HEK293 (cell line): ENCODE data around the gene LRP1B.

Experiments
- CTCF ChIA-PET: fragments of 350-600 bp; formaldehyde crosslinking; extraction: SDS; loops from one replicate; lab custom pipeline; 2021; ENCODE audit warnings: antibody characterized with exemption; lab: Yijun Ruan, JAX
- POLR2A ChIA-PET: fragments of 300-600 bp; formaldehyde crosslinking; extraction: SDS; loops from one replicate; lab custom pipeline; 2020; ENCODE audit warnings: antibody characterized with exemption, inconsistent platforms; lab: Yijun Ruan, JAX
- H3K27ac ChIP-seq: fragments of 200-500 bp; sonication (Bioruptor generic); 2 replicates; pipeline ENCODE4 v1.5.1; 2014; ENCODE audit warnings: low read depth, low read length, control low read depth, inconsistent platforms; ENCODE audit errors: extremely low read depth
- H3K36me3 ChIP-seq, 2 experiments: fragments of 200-500 bp in 1 of 2; sonication (Bioruptor generic) in 1 of 2; 1 replicate in 1 of 2; 2 replicates in 1 of 2; pipeline ENCODE4 v1.5.1; 2014 to 2017; ENCODE audit warnings: inconsistent platforms in 2 of 2, low read length in 2 of 2; ENCODE audit not compliant: control insufficient read depth in 2 of 2, insufficient read depth in 1 of 2
- H3K4me1 ChIP-seq: fragments of 200-500 bp; sonication (Bioruptor generic); 2 replicates; pipeline ENCODE4 v1.5.1; 2014; ENCODE audit warnings: mild to moderate bottlenecking, low read length, inconsistent platforms; ENCODE audit not compliant: control insufficient read depth, insufficient read depth
- H3K4me3 ChIP-seq: 2 replicates; pipeline ENCODE4 v1.5.1; 2011; ENCODE audit warnings: low read depth, mild to moderate bottlenecking, control low read depth, low read length, moderate library complexity
- H3K9me3 ChIP-seq: fragments of 200-500 bp; sonication (Bioruptor generic); 2 replicates; pipeline ENCODE4 v1.5.1; 2014; ENCODE audit warnings: low read depth, low read length, inconsistent platforms; ENCODE audit not compliant: control insufficient read depth, insufficient read depth
- EGR2 ChIP-seq: fragments of 450-650 bp; formaldehyde crosslinking; IDR thresholded peaks from 2 replicates; pipeline ENCODE4 v1.5.1; 2016; ENCODE audit warnings: low read depth, missing biosample characterization, missing genetic modification characterization
- GLI2 ChIP-seq: fragments of 450-650 bp; formaldehyde crosslinking; IDR thresholded peaks from 2 replicates; pipeline ENCODE4; 2017; ENCODE audit warnings: missing biosample characterization, missing genetic modification characterization, low read depth, borderline replicate concordance
- HOXD13 ChIP-seq: sonication (generic); formaldehyde crosslinking; IDR thresholded peaks from 2 replicates; pipeline ENCODE4 v1.8.0; 2022; ENCODE audit warnings: missing genetic modification reagents, borderline replicate concordance
- MEIS1 ChIP-seq: sonication (generic); formaldehyde crosslinking; IDR thresholded peaks from 2 replicates; pipeline ENCODE4 v1.8.1; 2022; ENCODE audit warnings: missing genetic modification reagents, mild to moderate bottlenecking, borderline replicate concordance
- MYNN ChIP-seq: fragments of 450-650 bp; formaldehyde crosslinking; IDR thresholded peaks from 2 replicates; pipeline ENCODE4 v1.5.1; 2016; ENCODE audit warnings: missing biosample characterization, missing genetic modification characterization, borderline replicate concordance
- ZNF175 ChIP-seq: fragments of 450-650 bp; formaldehyde crosslinking; IDR thresholded peaks from 2 replicates; pipeline ENCODE4 v1.5.1; 2016; ENCODE audit warnings: missing biosample characterization, missing genetic modification characterization
- ZNF184 ChIP-seq: fragments of 450-650 bp; IDR thresholded peaks from 2 replicates; pipeline ENCODE4 v1.5.1; 2018; ENCODE audit warnings: missing biosample characterization, mild to moderate bottlenecking, missing genetic modification characterization
- ZNF19 ChIP-seq: fragments of 450-650 bp; formaldehyde crosslinking; IDR thresholded peaks from 2 replicates; pipeline ENCODE4; 2016; ENCODE audit warnings: missing biosample characterization, missing genetic modification characterization, low read depth
- ZNF239 ChIP-seq: fragments of 450-650 bp; formaldehyde crosslinking; IDR thresholded peaks from 2 replicates; pipeline ENCODE4 v1.5.1; 2016; ENCODE audit warnings: missing biosample characterization, missing genetic modification characterization
- ZNF266 ChIP-seq: fragments of 450-650 bp; formaldehyde crosslinking; IDR thresholded peaks from 2 replicates; pipeline ENCODE4 v1.5.1; 2016; ENCODE audit warnings: missing biosample characterization, missing genetic modification characterization, low read depth
- ZNF391 ChIP-seq: fragments of 450-650 bp; formaldehyde crosslinking; IDR thresholded peaks from 2 replicates; pipeline ENCODE4 v1.5.1; 2016; ENCODE audit warnings: low read depth, missing biosample characterization, missing genetic modification characterization, borderline replicate concordance
- ZNF423 ChIP-seq: fragments of 450-650 bp; formaldehyde crosslinking; IDR thresholded peaks from 2 replicates; pipeline ENCODE4 v1.5.1; 2016; ENCODE audit warnings: missing biosample characterization, missing genetic modification characterization
- ZNF548 ChIP-seq: fragments of 450-650 bp; formaldehyde crosslinking; IDR thresholded peaks from 2 replicates; pipeline ENCODE4 v1.5.1; 2016; ENCODE audit warnings: missing biosample characterization, missing genetic modification characterization
- ZNF596 ChIP-seq: fragments of 450-650 bp; IDR thresholded peaks from 2 replicates; pipeline ENCODE4 v1.5.0; 2018; ENCODE audit warnings: missing biosample characterization, mild to moderate bottlenecking, missing genetic modification characterization, moderate library complexity
- ZNF623 ChIP-seq: fragments of 450-650 bp; formaldehyde crosslinking; IDR thresholded peaks from 2 replicates; pipeline ENCODE4 v1.5.1; 2016; ENCODE audit warnings: missing biosample characterization, missing genetic modification characterization
- ZNF624 ChIP-seq: fragments of 450-650 bp; formaldehyde crosslinking; IDR thresholded peaks from 2 replicates; pipeline ENCODE4 v1.5.1; 2017; ENCODE audit warnings: missing biosample characterization, missing genetic modification characterization
- ZNF629 ChIP-seq: fragments of 450-650 bp; formaldehyde crosslinking; IDR thresholded peaks from 2 replicates; pipeline ENCODE4 v1.5.1; 2017; ENCODE audit warnings: missing biosample characterization, missing genetic modification characterization
- ZNF658 ChIP-seq: fragments of 450-650 bp; formaldehyde crosslinking; IDR thresholded peaks from 2 replicates; pipeline ENCODE4; 2016; ENCODE audit warnings: missing biosample characterization, missing genetic modification characterization
- ZSCAN23 ChIP-seq: fragments of 450-650 bp; formaldehyde crosslinking; IDR thresholded peaks from 2 replicates; pipeline ENCODE4 v1.5.1; 2016; ENCODE audit warnings: missing biosample characterization, missing genetic modification characterization
- ZXDB ChIP-seq: fragments of 450-650 bp; formaldehyde crosslinking; IDR thresholded peaks from 2 replicates; pipeline ENCODE4 v1.5.1; 2016; ENCODE audit warnings: missing biosample characterization, missing genetic modification characterization
- TF ChIP-seq, protein P1 (sequence below): fragments of 450-650 bp; formaldehyde crosslinking; IDR thresholded peaks from 2 replicates; pipeline ENCODE4 v1.5.1; 2016; ENCODE audit warnings: missing biosample characterization, missing genetic modification characterization, borderline replicate concordance
- TF ChIP-seq, protein P2 (sequence below): fragments of 450-650 bp; formaldehyde crosslinking; IDR thresholded peaks from 2 replicates; pipeline ENCODE4 v1.5.1; 2016; ENCODE audit warnings: missing biosample characterization, missing genetic modification characterization
- TF ChIP-seq, protein P3 (sequence below): fragments of 450-650 bp; formaldehyde crosslinking; IDR thresholded peaks from 2 replicates; pipeline ENCODE4 v1.5.1; 2016; ENCODE audit warnings: missing biosample characterization, missing genetic modification characterization
- TF ChIP-seq, protein P4 (sequence below): fragments of 450-650 bp; formaldehyde crosslinking; IDR thresholded peaks from 2 replicates; pipeline ENCODE4 v1.5.1; 2016; ENCODE audit warnings: missing biosample characterization, missing genetic modification characterization
- TF ChIP-seq, protein P5 (sequence below): fragments of 450-650 bp; formaldehyde crosslinking; IDR thresholded peaks from 2 replicates; pipeline ENCODE4 v1.5.1; 2016; ENCODE audit warnings: missing biosample characterization, missing genetic modification characterization
- TF ChIP-seq, protein P6 (sequence below): fragments of 450-650 bp; formaldehyde crosslinking; IDR thresholded peaks from 2 replicates; pipeline ENCODE4 v1.5.1; 2016; ENCODE audit warnings: missing biosample characterization, missing genetic modification characterization

The LRP1B gene

DNA sequence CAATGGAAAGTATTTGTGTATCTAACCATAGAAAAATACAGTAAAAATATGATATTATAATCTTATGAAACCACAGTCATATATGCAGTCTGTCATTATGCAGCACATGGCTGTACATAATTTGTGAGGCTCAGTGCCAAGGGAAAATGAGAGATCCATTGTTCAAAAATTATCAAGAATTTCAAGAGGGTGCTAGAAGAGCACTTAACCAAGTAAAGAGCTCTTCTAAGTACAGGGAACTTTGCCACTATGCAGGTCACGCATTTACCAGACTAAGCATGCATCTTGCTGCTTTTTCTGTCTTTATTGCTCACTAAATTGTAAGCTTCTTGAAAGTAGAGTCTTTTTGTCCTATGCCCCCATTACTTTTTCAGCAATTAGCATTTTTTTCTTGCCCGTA is 438.0 kb downstream of the LRP1B start:
- Histone ChIP-seq H3K27ac (no peak overlapping the region), H3K9me3 (no peaks in the 10 kb centered on the region), H3K36me3 (no peaks in the 10 kb centered on the region), H3K4me3 (no peak overlapping the region), H3K4me1 (no peaks in the 10 kb centered on the region)
- ChIA-PET CTCF (no interaction called here), POLR2A (no interaction called here)
- TF ChIP-seq, protein P1, sequence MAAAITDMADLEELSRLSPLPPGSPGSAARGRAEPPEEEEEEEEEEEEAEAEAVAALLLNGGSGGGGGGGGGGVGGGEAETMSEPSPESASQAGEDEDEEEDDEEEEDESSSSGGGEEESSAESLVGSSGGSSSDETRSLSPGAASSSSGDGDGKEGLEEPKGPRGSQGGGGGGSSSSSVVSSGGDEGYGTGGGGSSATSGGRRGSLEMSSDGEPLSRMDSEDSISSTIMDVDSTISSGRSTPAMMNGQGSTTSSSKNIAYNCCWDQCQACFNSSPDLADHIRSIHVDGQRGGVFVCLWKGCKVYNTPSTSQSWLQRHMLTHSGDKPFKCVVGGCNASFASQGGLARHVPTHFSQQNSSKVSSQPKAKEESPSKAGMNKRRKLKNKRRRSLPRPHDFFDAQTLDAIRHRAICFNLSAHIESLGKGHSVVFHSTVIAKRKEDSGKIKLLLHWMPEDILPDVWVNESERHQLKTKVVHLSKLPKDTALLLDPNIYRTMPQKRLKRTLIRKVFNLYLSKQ = no peak
- TF ChIP-seq ZNF629 (tag by site-specific recombination) (no peak), ZSCAN23 (tag by site-specific recombination) (no peak), MYNN (tag by site-specific recombination) (no peak), EGR2 (tag by site-specific recombination) (no peak), ZNF266 (tag by site-specific recombination) (no peak), ZNF175 (tag by site-specific recombination) (no peak), ZNF391 (tag by site-specific recombination) (no peak), ZNF596 (tag by site-specific recombination) (no peak), MEIS1 (CRISPR knock-in tag) (no peak), ZNF239 (tag by site-specific recombination) (no peak)
- TF ChIP-seq, protein P2, sequence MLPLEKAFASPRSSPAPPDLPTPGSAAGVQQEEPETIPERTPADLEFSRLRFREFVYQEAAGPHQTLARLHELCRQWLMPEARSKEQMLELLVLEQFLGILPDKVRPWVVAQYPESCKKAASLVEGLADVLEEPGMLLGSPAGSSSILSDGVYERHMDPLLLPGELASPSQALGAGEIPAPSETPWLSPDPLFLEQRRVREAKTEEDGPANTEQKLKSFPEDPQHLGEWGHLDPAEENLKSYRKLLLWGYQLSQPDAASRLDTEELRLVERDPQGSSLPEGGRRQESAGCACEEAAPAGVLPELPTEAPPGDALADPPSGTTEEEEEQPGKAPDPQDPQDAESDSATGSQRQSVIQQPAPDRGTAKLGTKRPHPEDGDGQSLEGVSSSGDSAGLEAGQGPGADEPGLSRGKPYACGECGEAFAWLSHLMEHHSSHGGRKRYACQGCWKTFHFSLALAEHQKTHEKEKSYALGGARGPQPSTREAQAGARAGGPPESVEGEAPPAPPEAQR = no peak
- TF ChIP-seq, protein P3, sequence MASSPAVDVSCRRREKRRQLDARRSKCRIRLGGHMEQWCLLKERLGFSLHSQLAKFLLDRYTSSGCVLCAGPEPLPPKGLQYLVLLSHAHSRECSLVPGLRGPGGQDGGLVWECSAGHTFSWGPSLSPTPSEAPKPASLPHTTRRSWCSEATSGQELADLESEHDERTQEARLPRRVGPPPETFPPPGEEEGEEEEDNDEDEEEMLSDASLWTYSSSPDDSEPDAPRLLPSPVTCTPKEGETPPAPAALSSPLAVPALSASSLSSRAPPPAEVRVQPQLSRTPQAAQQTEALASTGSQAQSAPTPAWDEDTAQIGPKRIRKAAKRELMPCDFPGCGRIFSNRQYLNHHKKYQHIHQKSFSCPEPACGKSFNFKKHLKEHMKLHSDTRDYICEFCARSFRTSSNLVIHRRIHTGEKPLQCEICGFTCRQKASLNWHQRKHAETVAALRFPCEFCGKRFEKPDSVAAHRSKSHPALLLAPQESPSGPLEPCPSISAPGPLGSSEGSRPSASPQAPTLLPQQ (tag by site-specific recombination) = no peak
- TF ChIP-seq, protein P4, sequence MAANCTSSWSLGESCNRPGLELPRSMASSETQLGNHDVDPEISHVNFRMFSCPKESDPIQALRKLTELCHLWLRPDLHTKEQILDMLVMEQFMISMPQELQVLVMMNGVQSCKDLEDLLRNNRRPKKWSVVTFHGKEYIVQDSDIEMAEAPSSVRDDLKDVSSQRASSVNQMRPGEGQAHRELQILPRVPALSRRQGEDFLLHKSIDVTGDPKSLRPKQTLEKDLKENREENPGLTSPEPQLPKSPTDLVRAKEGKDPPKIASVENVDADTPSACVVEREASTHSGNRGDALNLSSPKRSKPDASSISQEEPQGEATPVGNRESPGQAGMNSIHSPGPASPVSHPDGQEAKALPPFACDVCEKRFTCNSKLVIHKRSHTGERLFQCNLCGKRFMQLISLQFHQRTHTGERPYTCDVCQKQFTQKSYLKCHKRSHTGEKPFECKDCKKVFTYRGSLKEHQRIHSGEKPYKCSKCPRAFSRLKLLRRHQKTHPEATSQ (tag by site-specific recombination) = no peak

GRCh38 chr2:141676139-141676538 is 454.7 kb downstream of the LRP1B start:
- ChIA-PET POLR2A (no interaction called here), CTCF (interaction anchor here (0.6 kb wide), 1 partner anchor 589 kb away, joined by 5 read pairs; no protein-coding TSS in a partner anchor)
- TF ChIP-seq, protein P5, sequence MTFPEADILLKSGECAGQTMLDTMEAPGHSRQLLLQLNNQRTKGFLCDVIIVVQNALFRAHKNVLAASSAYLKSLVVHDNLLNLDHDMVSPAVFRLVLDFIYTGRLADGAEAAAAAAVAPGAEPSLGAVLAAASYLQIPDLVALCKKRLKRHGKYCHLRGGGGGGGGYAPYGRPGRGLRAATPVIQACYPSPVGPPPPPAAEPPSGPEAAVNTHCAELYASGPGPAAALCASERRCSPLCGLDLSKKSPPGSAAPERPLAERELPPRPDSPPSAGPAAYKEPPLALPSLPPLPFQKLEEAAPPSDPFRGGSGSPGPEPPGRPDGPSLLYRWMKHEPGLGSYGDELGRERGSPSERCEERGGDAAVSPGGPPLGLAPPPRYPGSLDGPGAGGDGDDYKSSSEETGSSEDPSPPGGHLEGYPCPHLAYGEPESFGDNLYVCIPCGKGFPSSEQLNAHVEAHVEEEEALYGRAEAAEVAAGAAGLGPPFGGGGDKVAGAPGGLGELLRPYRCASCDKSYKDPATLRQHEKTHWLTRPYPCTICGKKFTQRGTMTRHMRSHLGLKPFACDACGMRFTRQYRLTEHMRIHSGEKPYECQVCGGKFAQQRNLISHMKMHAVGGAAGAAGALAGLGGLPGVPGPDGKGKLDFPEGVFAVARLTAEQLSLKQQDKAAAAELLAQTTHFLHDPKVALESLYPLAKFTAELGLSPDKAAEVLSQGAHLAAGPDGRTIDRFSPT = no peak
- TF ChIP-seq GLI2 (tag by site-specific recombination) (no peak), ZNF423 (tag by site-specific recombination) (no peak), ZNF624 (tag by site-specific recombination) (no peak), ZNF19 (tag by site-specific recombination) (no peak), ZNF548 (tag by site-specific recombination) (no peak), ZXDB (tag by site-specific recombination) (no peak), ZNF184 (tag by site-specific recombination) (no peak), HOXD13 (no peak), ZNF623 (tag by site-specific recombination) (no peak), ZNF658 (tag by site-specific recombination) (no peak)
- TF ChIP-seq, protein P6, sequence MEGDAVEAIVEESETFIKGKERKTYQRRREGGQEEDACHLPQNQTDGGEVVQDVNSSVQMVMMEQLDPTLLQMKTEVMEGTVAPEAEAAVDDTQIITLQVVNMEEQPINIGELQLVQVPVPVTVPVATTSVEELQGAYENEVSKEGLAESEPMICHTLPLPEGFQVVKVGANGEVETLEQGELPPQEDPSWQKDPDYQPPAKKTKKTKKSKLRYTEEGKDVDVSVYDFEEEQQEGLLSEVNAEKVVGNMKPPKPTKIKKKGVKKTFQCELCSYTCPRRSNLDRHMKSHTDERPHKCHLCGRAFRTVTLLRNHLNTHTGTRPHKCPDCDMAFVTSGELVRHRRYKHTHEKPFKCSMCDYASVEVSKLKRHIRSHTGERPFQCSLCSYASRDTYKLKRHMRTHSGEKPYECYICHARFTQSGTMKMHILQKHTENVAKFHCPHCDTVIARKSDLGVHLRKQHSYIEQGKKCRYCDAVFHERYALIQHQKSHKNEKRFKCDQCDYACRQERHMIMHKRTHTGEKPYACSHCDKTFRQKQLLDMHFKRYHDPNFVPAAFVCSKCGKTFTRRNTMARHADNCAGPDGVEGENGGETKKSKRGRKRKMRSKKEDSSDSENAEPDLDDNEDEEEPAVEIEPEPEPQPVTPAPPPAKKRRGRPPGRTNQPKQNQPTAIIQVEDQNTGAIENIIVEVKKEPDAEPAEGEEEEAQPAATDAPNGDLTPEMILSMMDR (tag by site-specific recombination) = no peak

More at GRCh38 chr2:141676139-141676538, 454.7 kb downstream of the LRP1B start:
- Histone ChIP-seq H3K4me1 (no peaks in the 10 kb centered on the region), H3K27ac (no peak overlapping the region), H3K36me3 (no peaks in the 10 kb centered on the region), H3K4me3 (no peak overlapping the region), H3K9me3 (no peaks in the 10 kb centered on the region)
